Fibroblast of skin of scalp (primary cell): Measurements from ENCODE around the gene GPT2. TPM values are rescaled to one million over a fixed set of nuclear protein-coding genes. Genes with fewer than 3 reads are reported as not detected.

Experiments used
- DNase-seq: peaks from one replicate; pipeline ENCODE4 v3.0.0-alpha.2; 2013
- polyA plus RNA-seq, 2 experiments: library from polyadenylated mRNA; unstranded; fragments of 120-200 nt; gene quantifications; one replicate each; pipeline ENCODE4 v1.2.1, GENCODE V29; 2013; ENCODE audit not compliant: insufficient read length in 2 of 2

Gene GPT2
- polyA plus RNA-seq (2013, experiment 1 of 2; ENCODE audit: insufficient read length) = 62.7 TPM
- 54.4 TPM for polyA plus RNA-seq (2013, experiment 2 of 2; ENCODE audit: insufficient read length)

- DNase-seq = peak; percentile 97
Measured at GRCh38 chr16:46883690-46884512, at the start of gene GPT2. TSS of gene GPT2 (plus strand) at chr16:46884362. CDS start at chr16:46884716, 354 bp downstream.

GRCh38 chr16:46836534-46837530 is 47.3 kb upstream of the GPT2 start:
- no peak for DNase-seq

DNA sequence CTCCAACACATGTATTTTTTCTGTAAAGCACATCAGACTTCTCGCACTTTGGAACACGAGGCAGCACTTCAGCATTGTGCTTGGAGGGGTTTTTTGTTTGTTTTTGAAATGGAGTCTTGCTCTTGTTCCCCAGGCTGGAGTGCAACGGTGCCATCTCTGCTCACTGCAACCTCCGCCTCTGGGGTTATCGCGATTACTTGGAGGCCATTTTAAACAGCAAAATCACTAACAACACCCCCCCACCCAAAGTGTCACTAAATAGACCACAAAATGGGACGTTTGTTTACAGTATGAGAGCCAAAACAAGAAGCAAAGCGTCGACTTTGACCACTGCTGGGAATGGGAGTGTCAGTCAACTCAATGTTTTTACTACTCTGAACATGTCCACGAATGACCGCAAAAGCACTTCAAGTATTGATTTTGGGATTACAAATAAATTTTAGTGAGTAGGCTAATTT is 44.1 kb upstream of the GPT2 start:
- DNase-seq = no peak

DNA sequence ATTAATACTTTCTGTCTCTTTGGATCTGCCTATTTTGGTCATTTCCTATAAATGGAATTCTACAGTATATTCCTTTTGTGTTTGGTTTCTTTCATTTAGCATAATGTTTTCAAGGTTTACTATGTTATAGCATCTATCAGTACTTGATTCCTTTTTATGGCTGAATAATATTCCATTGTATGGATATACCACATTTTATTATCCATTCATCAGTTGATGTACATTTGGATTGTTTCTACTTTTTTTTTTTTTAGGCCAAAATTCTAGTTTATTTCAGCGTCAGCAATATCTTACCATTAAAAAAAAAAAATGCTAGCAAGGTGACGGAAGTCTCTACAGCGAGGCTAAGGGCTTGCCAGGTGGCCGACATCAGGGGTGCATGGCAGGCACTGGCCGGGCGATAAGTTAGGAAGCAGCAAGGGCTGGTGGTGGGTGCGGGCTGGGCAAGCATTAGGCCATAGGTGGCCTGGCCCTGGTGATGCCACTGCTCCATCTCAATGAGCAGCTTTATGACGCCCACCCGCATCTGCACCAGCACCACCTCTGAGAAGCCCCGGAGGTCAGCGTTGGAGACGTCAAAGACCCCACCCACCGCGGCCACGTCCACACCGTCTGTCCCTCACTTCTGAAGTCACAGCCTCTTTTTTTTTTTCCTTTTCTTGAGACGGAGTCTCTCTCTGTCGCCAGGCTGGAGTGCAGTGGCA is 41.8 kb upstream of the GPT2 start:
- no peak for DNase-seq

DNA sequence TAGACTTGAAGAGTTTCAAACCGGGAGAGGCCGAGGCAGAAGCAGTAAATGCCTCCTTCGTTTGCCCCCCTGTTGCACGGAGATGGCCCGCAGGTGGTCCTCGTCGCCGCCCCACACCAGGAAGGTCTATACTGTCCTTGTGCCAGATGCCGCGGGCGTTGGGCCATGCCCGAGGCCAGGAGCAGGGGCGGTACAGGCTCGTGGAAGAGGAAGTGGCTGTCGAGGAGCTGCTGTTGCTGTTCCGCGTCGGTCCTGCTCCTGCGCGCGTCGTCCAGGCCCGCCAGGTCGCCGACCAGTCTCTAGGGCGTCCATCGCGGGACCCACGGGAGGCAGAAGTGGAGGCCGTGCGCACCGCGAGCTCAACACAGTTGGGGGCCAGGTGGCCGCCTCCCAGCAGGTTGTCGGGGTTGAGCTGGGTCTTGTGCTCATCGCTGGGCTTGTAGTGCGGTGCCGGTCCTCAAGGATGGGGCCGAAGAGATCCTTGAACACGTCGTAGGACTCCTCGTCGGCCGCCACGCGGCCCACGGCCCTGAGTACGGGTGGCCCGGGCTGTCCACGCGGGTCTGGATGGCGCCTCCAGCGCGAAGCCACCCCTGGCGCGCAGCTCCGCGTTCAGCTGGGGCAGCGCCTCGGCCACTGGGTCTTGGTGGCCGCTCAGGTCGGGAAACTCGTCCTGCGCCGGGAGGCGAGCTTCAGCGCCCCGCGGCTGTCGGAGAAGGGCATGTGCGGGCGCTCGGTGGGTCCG is 40.1 kb upstream of the GPT2 start:
- no peak for DNase-seq

DNA sequence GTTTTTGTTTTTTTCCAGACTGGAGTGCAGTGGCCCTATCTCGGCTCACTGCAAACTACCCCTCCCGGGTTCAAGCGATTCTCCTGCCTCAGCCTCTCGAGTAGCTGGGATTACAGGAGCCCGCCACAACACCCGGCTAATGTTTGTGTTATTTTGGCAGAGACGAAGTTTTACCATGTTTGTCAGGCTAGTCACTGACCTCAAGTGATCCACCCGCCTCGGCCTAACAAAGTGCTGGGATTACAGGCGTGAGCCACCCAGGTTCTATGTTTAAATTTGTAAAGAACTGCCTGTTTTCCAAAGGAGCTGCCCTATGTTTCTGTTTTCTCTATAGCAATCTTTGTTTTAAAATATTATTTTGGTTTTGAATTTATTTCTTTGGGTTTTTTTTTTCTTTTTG is 39.4 kb upstream of the GPT2 start:
- peak; percentile 24 for DNase-seq

- no peak for DNase-seq
Measured at GRCh38 chr16:46845952-46846351, 38.2 kb upstream of the GPT2 start.

DNA sequence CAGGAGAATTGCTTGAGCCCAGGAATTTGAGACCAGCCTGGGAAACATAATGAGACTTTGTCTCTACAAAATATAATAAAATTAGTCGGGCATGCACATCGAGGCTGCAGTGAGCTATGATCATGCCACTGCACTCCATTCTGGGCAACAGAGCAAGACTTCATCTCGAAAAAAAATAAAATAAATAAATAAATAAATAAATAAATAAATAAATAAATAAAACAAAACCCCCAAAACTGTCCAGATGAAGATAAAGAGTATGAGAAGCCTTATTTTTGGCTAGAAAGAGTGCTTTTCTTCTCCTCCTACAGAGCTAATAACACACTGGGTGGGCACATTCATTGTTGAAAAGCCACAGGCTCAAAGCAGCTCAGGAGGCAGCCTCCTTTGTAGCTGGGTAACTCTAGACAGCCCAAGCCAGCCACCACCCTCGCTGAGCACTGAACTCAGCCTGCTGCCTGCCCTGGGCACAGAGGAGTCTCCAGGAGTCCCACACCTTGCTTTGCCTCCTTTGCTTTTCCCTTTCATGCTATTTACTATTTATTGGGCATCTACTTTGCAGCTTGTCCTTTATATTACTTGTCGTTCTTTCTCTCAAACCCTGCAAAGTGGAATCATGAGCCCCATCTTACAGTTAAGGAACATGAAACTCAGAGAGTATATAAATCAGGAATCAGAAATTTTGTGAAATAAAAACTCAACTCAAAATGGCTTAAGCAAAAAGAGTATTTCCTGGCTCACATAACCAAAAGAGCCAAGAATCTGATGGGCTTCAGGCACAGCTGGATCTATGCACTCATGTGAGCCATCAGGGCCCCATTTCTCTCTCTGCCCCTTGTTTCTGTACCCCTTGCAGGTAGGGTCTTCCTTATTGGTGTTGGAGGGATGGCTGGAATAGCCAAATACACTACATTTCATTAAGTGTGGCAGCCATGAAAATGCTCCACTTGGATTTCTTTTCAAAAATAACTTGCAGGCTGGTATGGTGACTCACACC is 35.1 kb upstream of the GPT2 start:
- DNase-seq = no peak

DNA sequence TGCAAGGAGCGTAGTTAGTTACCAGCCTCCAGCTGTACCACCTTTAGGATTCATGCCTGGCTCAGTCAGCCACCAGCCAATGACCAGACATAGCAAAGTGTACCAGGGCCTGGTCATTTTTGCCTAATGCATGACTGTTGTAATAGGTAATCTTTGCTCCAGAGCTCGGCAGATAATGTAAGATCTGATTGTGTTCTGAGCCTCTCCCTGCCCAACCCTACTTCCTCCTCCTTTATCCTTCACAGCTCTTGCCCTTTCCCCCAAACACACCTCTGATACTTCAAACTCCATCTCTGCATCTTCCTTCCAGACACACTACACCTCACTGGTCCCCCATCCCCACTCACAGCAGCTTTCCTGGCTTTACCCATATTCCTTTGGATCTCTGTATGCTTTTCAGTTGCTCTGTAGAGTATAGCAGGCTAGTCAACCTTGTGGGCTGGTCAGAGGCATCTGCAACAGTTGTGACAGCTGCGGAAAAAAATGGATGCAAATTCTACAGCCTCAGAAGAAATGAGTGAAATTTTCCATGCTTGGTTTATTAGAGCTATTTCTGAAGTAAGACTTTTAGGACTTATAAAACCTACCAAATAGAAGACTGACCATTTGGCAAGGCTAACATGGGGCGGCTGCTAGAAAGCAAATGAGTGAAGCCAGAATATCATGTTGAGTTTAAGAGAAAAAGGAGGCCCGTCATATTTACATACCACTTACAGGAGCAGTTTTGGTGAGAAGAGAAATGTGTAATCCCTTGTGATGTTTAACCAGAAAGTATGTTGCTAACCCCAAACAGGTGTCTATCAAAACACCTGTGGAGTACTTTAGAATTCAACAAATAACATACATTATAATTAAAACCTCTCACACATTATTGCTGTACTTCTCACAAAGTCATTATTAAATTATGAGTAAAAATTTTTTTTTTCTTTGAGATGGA is 33.3 kb upstream of the GPT2 start:
- no peak for DNase-seq

- DNase-seq = no peak
Measured at GRCh38 chr16:46852130-46852529, 32.0 kb upstream of the GPT2 start.

DNA sequence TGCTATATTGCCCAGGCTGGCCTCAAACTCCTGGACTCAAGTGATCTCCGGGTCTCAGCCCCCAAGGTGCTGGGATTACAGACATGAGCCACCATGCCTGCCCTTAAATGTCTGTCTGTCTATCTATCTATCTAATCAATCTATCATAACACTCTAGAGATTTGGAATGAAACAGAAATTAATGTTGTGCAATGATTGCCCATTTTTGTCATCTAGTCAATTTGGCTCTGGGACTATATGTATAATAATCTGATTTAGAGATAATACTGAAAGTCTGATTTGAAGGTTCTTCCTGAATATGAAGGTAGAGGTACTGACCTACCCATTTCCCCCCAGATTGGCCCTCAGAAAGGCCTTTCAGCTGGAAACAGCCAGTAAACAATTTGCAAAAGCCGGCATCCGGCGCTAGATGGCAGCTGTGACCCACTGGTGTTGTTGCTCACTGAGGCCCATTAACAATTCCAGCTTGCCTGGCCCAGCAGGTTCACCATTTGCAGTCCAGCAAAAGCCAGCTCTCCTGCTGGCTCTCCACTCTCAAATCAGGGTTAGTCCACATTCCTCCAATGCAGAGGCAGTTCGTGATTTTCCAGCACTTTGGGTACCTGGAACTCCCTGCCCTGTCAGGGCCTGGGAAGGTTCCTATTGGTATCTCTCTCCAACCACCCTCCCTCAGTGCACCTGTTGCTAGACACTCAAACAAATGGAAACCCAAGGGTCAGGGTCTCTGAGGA is 30.3 kb upstream of the GPT2 start:
- peak; percentile 66 for DNase-seq

DNA sequence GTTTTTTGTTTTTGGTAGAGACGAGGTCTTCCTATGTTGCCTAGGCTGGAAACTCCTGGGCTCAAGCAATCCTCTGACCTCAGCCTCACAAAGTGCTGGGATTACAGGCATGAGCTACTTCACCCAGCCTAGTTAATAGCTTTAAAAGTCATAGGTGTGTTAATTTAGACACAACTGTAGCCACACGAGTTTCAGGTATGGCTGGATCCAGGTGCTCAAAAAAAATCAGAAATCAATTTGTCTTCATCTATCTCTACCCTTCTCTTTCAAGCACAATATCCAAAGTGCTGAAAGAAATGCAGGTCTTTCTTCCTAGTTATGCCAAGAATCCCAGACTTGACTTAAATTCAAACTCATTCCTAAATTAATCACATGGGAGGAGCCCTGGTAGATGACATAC is 29.3 kb upstream of the GPT2 start:
- DNase-seq = no peak

GRCh38 chr16:46855389-46855788 is 28.8 kb upstream of the GPT2 start:
- DNase-seq = no peak

DNA sequence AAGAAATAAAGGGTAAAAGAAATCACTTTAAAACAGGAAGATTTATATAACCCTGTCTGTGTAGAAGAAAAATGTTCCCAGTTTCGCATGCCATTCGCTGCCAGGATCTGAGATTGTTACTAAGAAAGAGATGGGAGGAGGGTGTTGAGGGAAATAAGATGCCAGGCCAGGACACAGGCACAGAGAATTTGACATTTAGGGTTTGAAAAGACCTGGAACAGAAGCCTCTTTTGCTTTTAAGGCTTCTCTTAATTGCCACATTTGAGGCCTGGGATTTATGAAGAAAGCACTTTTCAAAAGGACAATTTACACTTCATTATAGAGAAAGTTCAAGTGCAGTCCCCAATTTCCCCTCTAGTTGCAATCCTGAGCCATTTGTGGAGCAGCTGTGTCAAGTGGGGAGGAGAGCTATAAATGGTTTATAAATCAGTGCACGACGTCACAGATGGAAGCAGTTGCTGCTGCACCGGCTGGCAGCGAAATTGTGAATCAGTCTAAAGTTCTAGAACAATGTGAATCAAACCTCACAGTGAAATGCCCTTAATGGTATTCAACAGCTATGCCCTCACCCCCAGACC is 26.7 kb upstream of the GPT2 start:
- peak; percentile 45 for DNase-seq

- no peak for DNase-seq
Measured at GRCh38 chr16:46858151-46858550, 26.0 kb upstream of the GPT2 start.

DNA sequence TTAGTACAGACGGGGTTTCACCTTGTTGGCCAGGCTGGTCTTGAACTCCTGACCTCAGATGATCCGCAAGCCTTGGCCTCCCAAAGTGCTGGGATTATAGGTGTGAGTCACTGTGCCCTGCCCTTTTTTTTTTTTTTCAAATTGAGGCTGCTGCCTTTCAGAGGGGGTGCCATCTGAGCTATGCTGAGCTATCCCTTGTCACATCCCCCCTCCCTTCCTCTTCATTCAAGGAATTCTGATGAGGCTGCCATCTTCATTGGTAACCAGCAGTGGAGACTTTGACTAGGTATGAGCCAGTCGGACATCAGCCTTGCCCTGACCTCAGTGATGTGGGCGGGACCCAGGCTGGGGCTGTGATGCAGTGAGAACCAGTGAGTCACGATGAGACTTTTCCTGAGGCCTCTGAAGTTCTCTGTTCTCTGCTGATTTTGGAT is 24.4 kb upstream of the GPT2 start:
- peak; percentile 64 for DNase-seq

DNA sequence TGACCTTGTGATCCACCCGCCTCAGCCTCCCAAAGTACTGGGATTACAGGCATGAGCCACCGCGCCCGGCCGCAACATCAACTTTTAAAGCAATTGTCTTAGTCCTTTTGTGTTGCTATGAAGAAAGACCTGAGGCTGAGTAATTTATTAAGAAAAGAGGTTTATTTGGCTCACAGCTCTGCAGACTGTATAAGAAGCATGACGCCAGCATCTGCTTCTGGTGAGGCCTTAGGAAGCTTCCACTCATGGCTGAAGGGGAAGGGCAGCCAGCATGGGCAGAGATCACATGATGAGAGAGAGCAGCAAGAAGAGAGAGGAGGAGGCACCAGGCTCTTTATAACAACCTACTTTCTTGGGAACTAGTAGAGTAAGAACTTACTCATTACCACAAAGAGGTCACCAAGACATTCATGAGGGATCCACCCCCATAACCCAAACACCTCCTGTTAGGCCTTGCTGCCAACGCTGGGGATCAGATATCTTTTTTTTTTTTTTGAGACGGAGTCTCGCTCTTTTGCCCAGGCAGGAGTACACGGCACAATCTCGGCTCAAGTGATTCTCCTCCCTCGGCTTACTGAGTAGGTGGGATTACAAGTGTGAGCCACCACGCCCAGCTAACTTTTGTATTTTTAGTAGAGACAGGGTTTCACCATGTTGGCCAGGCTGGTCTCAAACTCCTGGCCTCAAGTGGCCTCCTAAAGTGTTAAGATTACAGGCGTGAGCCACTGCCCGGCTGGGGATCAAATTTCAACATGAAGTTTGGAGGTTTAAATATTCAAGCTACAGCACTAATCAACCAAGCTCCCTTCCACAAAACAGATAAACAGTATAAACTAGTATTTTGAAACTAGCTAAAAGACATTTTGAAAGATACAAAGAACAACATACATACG is 21.4 kb upstream of the GPT2 start:
- DNase-seq = no peak
